HCT116 (cell line): ENCODE data around the gene DEXI. TPM values are rescaled to one million over a fixed set of nuclear protein-coding genes. Genes with fewer than 3 reads are reported as not detected.
A peak's percentile ranks its signal among the peaks of the same experiment; 100 is the strongest.

Experiments
- ATAC-seq: fragments of 200-7000 bp; cut with Tn5 transposase; 2 replicates; pipeline ENCODE4 v1.9.1; 2020; ENCODE audit warnings: mild to moderate bottlenecking, moderate library complexity
- BruUV-seq: library from RNA; stranded (reverse); fragments of 400-500 nt; replicated peaks from 2 replicates; lab custom pipeline; 2021; lab: Mats Ljungman, UMichigan
- CTCF ChIA-PET: fragments of 300-600 bp; sonication (Branson Sonifier 250); formaldehyde crosslinking; loops from one replicate; lab custom pipeline; 2021; ENCODE audit warnings: antibody characterized with exemption; lab: Charles Lee
- POLR2A ChIA-PET: fragments of 300-600, 350-600 bp; sonication (Branson Sonifier 250); formaldehyde crosslinking; loops from one replicate; lab custom pipeline; 2021; ENCODE audit warnings: antibody characterized with exemption; lab: Charles Lee
- RAD21 ChIA-PET, 2 experiments: fragments of 300-600 bp; sonication (Branson Sonifier 250); formaldehyde crosslinking; loops; one replicate each; lab custom pipeline; 2023; ENCODE audit warnings: low total read pairs in 2 of 2; ENCODE audit not compliant: uncharacterized antibody in 2 of 2, unreplicated experiment in 2 of 2, low non-redundant PET in 1 of 2; lab: Charles Lee
- DNase-seq: peaks from one replicate; pipeline ENCODE4 v3.0.0-alpha.2; 2010; ENCODE audit warnings: low read depth, low spot score
- H2AFZ ChIP-seq: fragments of 200-600 bp; shearing (Covaris generic), sonication (generic); 2 replicates; pipeline ENCODE4 v1.6.1; 2017; ENCODE audit warnings: low read depth, mixed run types, mixed read lengths, antibody characterized with exemption, low read length; ENCODE audit not compliant: poor library complexity, severe bottlenecking
- H3K27ac ChIP-seq: 2 replicates; pipeline ENCODE4 v1.5.1; 2012; ENCODE audit warnings: low read depth, low read length
- H3K27me3 ChIP-seq: fragments of 200-600 bp; sonication (generic); 2 replicates; pipeline ENCODE4 v1.6.1; 2016; ENCODE audit warnings: mixed run types, low read length, mixed read lengths; ENCODE audit not compliant: insufficient read depth
- H3K36me3 ChIP-seq, 2 experiments: fragments of 200-500 bp in 1 of 2; fragments of 200-600 bp in 1 of 2; sonication (Bioruptor generic) in 1 of 2; sonication (generic) in 1 of 2; 2 replicates each; pipeline versions ENCODE4 v1.5.1 to v1.6.1; 2014 to 2016; ENCODE audit warnings: low read length in 2 of 2, inconsistent platforms in 1 of 2, mixed read lengths in 1 of 2, mixed run types in 1 of 2; ENCODE audit not compliant: insufficient read depth in 2 of 2, control insufficient read depth in 1 of 2
- H3K4me1 ChIP-seq, 2 experiments: fragments of 200-600 bp in 1 of 2; sonication (generic) in 1 of 2; 2 replicates each; pipeline versions ENCODE4 v1.5.1 to v1.6.1; 2012 to 2017; ENCODE audit warnings: low read length in 2 of 2, inconsistent platforms in 1 of 2, mild to moderate bottlenecking in 1 of 2, mixed read lengths in 1 of 2, mixed run types in 1 of 2, moderate library complexity in 1 of 2; ENCODE audit not compliant: insufficient read depth in 2 of 2, control insufficient read depth in 1 of 2
- H3K4me2 ChIP-seq: fragments of 200-600 bp; sonication (generic); 2 replicates; pipeline ENCODE4 v1.6.1; 2017; ENCODE audit warnings: mixed run types, low read length, mixed read lengths
- H3K4me3 ChIP-seq, 2 experiments: fragments of 200-600 bp in 1 of 2; sonication (generic) in 1 of 2; replicated peaks in 1 of 2; 2 replicates each; pipeline ENCODE4 v1.5.1; 2011 to 2016; ENCODE audit warnings: low read length in 2 of 2, control low read depth in 1 of 2, low read depth in 1 of 2, mild to moderate bottlenecking in 1 of 2, mixed read lengths in 1 of 2, mixed run types in 1 of 2
- H3K79me2 ChIP-seq: fragments of 200-600 bp; sonication (generic); 2 replicates; pipeline ENCODE4 v1.6.1; 2017; ENCODE audit warnings: mild to moderate bottlenecking, mixed run types, low read length, moderate library complexity, mixed read lengths; ENCODE audit not compliant: insufficient read depth
- H3K9ac ChIP-seq: fragments of 200-600 bp; sonication (generic); 2 replicates; pipeline ENCODE4 v1.6.1; 2016; ENCODE audit warnings: low read length, mixed read lengths
- H3K9me2 ChIP-seq: fragments of 200-600 bp; sonication (generic), shearing (Covaris generic); 2 replicates; pipeline ENCODE4 v1.6.1; 2017; ENCODE audit warnings: mixed run types, mild to moderate bottlenecking, moderate library complexity; ENCODE audit not compliant: insufficient read depth
- H3K9me3 ChIP-seq, 2 experiments: fragments of 200-500 bp in 1 of 2; fragments of 200-600 bp in 1 of 2; sonication (Bioruptor generic) in 1 of 2; sonication (generic) in 1 of 2; 2 replicates each; pipeline ENCODE4 v1.6.1; 2014 to 2017; ENCODE audit warnings: low read length in 2 of 2, mixed read lengths in 2 of 2, inconsistent platforms in 1 of 2, low read depth in 1 of 2, mild to moderate bottlenecking in 1 of 2, mixed run types in 1 of 2, moderate library complexity in 1 of 2; ENCODE audit not compliant: control insufficient read depth in 1 of 2, insufficient read depth in 1 of 2
- H4K20me1 ChIP-seq: fragments of 200-600 bp; sonication (generic), shearing (Covaris generic); 2 replicates; pipeline ENCODE4 v1.6.1; 2017; ENCODE audit warnings: mixed run types, mild to moderate bottlenecking, moderate library complexity; ENCODE audit not compliant: insufficient read depth
- CEBPB ChIP-seq: IDR thresholded peaks from 2 replicates; pipeline ENCODE4 v1.6.1; 2012; ENCODE audit warnings: low read depth
- JUND ChIP-seq: IDR thresholded peaks from 2 replicates; pipeline ENCODE4 v1.6.1; 2012
- ZFX ChIP-seq: fragments of 450-650 bp; IDR thresholded peaks from 2 replicates; pipeline ENCODE4 v1.6.1; 2017
- intact Hi-C: fragments of 100-400 bp; cut with micrococcal nuclease; formaldehyde crosslinking; loops from 2 replicates; pipeline ENCODE4 v1.10.0; 2022
- total RNA-seq: library from RNA; stranded (reverse); gene quantifications from one replicate; pipeline ENCODE4 v1.2.1, GENCODE V29; 2021; ENCODE audit not compliant: unreplicated experiment
- TF ChIP-seq, protein P1 (sequence below), 3 experiments: fragments of 200-600 bp in 1 of 3; sonication (generic) in 1 of 3; IDR thresholded peaks in 2 of 3; conservative IDR thresholded peaks in 1 of 3; 2 replicates each; pipeline ENCODE4 v1.5.1; 2012 to 2017; ENCODE audit warnings: low read depth in 2 of 3, low read length in 2 of 3, antibody characterized with exemption in 1 of 3, borderline replicate concordance in 1 of 3, control low read depth in 1 of 3, mild to moderate bottlenecking in 1 of 3, mixed read lengths in 1 of 3, mixed run types in 1 of 3, moderate library complexity in 1 of 3; ENCODE audit not compliant: insufficient read depth in 1 of 3

The DEXI gene
- total RNA-seq, 1 experiment from 2014 or later: 37.8 TPM

DNA sequence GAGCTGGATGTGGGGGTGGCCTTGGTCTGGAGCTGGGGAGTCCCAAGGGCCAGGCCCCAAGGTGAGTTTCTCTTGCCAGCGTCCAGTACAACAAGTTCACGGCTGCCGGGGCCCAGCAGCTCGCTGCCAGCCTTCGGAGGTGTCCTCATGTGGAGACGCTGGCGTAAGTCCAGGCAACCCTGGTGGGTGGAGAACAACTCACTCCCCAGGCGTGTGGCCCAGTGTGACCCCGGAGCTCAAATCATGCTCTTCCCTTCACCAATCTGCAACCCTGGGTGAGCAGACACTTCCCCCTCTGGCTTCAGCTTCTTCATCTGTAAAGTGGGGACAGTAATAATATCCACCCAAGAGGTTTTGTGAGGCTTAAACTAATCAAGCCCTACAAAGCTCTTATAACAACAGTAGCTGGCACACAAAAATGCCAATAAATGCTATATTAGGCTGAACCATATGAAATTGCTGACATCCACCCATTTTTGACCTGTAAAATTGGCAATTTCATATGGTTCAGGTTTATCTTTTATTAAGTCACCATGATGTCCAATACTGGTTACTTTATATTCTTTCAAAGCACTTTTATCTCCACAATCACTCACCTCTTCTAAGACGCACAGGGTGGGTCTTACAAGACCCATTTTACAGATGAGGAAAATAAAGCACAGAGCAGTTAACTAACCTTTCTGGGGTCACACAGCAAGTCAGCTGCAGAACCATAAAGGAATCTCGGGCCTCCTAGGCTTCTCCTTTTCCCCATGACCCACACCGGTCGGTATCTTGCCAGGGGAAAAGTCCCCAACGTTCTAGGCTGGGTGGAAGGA is 19.7 kb downstream of the DEXI start:
- Histone ChIP-seq H3K4me1 (peaks cover 7 to 33% of the 10 kb centered on the region in 2 experiments; a peak in 3 of 4 replicates), H4K20me1 (no peaks in the 10 kb centered on the region), H3K4me2 (peak overlapping the region; percentile 37), H3K9me3 (no peaks in the 10 kb centered on the region), H3K4me3 (no peak overlapping the region), H3K9ac (no peak overlapping the region), H3K9me2 (no peaks in the 10 kb centered on the region), H3K36me3 (peaks cover 5% of the 10 kb centered on the region in 2 experiments; a peak in 3 of 4 replicates), H3K27ac (no peak overlapping the region), H2AFZ (no peak overlapping the region), H3K27me3 (no peaks in the 10 kb centered on the region), H3K79me2 (no peaks in the 10 kb centered on the region)
- TF ChIP-seq JUND (no peak), CEBPB (no peak), ZFX (no peak)
- TF ChIP-seq, protein P1, sequence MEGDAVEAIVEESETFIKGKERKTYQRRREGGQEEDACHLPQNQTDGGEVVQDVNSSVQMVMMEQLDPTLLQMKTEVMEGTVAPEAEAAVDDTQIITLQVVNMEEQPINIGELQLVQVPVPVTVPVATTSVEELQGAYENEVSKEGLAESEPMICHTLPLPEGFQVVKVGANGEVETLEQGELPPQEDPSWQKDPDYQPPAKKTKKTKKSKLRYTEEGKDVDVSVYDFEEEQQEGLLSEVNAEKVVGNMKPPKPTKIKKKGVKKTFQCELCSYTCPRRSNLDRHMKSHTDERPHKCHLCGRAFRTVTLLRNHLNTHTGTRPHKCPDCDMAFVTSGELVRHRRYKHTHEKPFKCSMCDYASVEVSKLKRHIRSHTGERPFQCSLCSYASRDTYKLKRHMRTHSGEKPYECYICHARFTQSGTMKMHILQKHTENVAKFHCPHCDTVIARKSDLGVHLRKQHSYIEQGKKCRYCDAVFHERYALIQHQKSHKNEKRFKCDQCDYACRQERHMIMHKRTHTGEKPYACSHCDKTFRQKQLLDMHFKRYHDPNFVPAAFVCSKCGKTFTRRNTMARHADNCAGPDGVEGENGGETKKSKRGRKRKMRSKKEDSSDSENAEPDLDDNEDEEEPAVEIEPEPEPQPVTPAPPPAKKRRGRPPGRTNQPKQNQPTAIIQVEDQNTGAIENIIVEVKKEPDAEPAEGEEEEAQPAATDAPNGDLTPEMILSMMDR (IDR thresholded peaks at IDR 0.05 in 2 of 3, conservative IDR thresholded peaks at IDR 0.05 in 1 of 3; ENCODE audit: borderline replicate concordance in 1 of 3, insufficient read depth in 1 of 3, low read depth in 2 of 3, low read length in 2 of 3): no peak
- no peak for ATAC-seq
- intact Hi-C loops: no loop called here
- ChIA-PET RAD21 (interaction anchor here in 1 of 2 experiments (0.6 kb wide), 1 partner anchor 42 kb away, joined by 3 read pairs; no protein-coding TSS in a partner anchor), POLR2A (no interaction called here), CTCF (no interaction called here)
- DNase-seq: no peak
- BruUV-seq: no TSS peak
